DMS 273 treated with DMSO at 0.1 percent for 48 hours (cell line): Measurements from ENCODE around the gene UBA7.

Source experiments
- DNase-seq: peaks from one replicate; lab custom pipeline; 2025; lab: John Stamatoyannopoulos, UW

UBA7 gene

GRCh38 chr3:49805897-49806701, 7.7 kb downstream of the UBA7 start:
- no peak for DNase-seq

GRCh38 chr3:49805367-49805782, 8.4 kb downstream of the UBA7 start:
- DNase-seq: peak; percentile 40

DNA sequence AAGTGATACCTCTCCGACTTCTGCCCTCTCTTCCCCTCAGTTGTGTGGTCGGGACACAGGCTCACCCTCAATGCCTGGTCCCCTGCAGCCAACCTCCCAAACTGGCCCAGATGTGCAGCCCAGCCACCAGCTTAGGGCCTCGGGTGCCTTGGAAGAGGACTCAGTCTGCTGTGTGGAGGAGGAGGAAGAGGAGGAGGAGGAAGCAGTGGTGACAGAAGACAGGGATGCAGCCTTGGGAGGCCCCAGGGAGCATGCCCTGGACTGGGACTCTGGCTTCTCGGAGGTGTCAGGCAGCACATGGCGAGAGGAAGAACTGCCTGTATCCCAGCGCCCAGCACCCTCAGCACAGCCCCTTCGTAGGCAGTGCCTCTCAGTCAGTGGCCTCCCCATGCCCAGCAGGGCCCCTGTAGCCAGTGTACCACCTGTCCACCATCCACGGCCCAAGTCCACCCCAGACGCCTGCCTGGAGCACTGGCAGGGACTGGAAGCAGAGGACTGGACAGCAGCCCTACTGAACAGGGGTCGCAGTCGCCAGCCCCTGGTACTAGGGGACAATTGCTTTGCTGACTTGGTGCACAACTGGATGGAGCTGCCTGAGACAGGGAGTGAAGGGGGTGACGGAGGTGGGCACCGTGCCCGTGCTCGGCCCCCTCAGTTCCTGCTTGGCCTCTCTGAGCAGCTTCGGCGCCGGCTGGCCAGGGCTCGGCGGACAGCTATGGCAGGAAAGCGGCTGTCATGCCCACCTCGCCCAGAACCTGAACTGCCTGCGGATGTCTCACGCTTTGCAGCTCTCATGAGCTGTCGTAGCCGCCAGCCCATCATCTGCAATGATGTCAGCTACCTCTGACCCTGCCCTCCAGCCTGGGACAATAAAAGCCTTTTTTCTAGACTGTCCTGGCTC, 9.4 kb downstream of the UBA7 start:
- no peak for DNase-seq

GRCh38 chr3:49803465-49804140, 10.2 kb downstream of the UBA7 start:
- peak; percentile 67 for DNase-seq

DNA sequence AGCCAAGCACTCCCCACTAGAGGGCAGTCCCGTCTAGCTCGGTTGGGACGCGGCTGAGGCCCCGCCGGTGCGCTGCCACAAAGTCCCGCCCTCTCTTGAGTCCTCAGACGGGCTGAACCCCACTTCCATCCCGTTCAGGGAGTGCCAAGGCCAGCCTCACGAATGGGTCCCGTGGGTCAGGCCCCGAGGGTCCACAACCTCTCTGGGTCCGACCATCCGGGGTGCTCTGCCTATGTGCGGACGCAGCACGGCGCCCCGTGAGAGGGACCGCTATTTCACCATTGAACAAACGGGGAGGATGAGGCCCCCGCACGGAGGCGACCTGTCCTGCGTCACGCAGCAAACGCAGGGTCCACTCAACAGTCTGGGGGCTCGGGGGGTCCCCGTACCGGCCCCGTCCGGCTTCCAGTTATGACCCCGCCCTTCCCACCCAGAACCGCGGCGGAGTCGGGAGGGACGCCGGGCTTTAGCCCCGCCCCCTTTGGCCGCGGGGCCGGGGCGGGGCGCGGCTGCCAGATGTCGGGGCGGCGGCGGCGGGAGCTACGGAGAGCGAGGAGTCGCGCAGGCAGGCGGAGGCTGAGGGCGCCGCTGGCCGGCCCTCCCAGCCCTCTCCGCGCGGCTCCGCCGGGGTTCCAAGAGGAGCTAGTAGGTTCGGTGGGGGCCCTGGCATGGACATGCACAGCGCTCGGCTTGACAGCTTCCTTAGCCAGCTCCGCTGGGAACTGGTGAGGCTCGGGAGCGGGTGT, 10.9 kb downstream of the UBA7 start, which contains the start of gene INKA1:
Gene INKA1 (plus strand): TSS at position 543 of the 746 bp plus-strand sequence. CDS start 132 bp downstream, at position 675.
- peak; percentile 51 for DNase-seq

DNA sequence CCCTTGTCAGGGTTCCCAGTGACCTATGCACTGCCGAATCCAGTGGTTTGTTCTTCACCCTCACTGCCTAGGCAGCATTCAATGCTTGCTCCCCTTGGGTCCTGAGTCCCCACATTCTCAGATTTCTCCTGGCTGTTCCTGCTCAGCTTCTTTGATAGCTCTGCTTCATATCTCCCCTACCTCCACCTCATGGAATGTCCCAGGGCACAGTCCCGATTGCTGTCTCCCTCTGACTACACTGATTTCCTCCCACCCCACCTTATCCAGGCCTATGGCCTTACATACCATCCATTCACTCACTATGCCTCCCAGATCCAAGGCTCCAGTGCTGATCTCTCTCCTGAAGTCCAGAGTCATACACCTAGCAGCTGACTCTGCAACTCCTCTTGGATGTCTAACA, 12.6 kb downstream of the UBA7 start:
- no peak for DNase-seq

DNA sequence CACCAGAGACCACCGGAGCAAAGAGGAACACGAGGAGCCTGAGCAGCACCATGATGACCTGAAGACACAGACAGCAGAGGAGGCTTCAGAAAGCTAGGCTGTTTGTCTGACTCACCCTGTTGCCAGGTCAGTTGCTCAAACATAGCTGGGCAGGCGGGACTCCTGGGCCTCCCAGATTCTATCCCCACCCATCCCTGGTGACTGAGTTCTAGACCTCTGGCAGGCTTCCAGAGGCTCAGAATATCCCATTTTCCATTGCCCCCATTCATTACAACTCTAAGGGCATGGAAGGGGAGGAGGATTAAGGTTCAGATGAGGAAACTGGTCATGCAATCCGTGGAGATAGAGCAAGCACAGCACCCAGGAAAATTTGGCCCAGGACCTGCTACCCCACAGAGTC, 14.0 kb downstream of the UBA7 start, which contains the start of gene CDHR4:
Gene CDHR4 (minus strand): TSS at position 113 of the 400 bp plus-strand sequence. CDS start 61 bp downstream, at position 52.
- DNase-seq: no peak

DNA sequence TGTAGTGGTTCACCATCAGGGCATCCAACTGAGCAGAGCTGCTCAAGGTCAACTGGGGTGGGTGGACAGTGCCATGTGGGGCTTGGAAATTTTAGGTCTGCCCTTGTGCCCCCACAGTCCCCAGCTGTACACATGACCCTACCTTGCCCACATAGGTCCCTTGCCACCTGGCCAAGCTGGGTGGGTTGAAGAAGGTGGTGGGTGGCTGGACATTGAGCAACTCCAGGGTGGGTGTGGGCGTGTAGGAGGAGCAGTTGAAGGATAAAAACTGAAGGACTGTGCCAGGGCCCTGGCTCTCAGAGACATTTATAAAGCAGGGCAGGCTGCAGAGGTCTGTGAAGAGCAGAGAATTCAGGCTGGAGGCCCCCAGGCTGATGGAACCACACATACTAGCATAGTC, 14.6 kb downstream of the UBA7 start:
- DNase-seq: no peak

- DNase-seq: no peak
These were observed 18.5 kb downstream of the UBA7 start for GRCh38 chr3:49794926-49795905.

DNA sequence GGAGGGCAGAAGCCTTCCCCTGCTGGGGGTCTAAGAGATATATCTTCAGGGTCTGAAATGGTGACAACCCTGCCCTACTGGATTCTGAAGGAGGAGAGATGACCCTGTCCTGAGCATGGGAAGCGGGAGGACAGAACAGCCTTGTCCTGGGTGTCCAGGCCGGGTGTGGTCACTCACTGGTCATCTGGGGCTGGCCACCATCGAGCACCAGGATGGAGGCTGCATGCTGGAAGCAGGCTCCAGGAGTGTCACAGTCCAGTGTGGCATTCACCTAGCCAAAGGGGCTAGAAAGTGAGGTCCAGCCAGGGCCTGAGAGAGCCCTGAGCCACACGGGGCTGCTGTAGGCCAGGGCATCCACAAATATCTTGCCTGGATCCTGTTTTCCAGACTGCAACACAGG, 19.3 kb downstream of the UBA7 start:
- no peak for DNase-seq

GRCh38 chr3:49793486-49794085, 20.2 kb downstream of the UBA7 start:
- no peak for DNase-seq

GRCh38 chr3:49792371-49793150, 21.2 kb downstream of the UBA7 start:
- DNase-seq: no peak

GRCh38 chr3:49791571-49791970, 22.2 kb downstream of the UBA7 start:
- DNase-seq: no peak

GRCh38 chr3:49790626-49791411, 22.9 kb downstream of the UBA7 start:
- DNase-seq: no peak

DNA sequence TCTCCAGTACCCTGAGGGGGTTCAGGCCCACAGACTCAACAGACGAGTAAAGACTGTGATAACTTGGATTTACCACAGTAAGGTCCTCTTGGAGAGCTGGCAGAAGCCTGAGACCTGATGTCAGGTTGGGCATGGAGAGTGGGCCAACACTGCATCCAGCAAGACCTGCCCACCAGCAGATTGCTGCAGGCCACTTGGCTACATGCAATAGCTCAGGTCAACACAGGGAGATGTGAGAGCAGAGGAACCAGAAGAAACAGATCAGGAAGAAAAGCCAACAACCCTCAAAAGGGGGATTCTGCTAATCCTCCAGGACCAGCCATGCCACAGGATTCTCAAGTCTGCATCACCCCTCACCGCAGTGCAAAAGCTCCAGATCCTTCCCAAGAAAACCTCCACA, 25.7 kb downstream of the UBA7 start:
- no peak for DNase-seq

GRCh38 chr3:49787536-49787935, 26.2 kb downstream of the UBA7 start:
- DNase-seq: no peak

DNA sequence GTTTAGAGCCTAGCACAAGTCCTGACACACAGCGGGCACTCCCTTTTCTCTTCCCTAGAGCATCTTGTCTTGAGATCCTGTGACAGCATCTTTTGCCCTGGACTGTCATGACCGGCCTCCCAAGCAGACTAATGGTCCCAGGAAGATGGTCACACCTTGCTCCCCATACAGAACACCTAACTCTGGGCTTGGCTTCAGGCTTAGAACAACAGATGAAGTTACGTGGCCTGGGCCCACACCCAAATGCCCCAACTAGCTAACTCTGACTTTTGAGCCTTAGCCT, 26.6 kb downstream of the UBA7 start:
- DNase-seq: no peak

DNA sequence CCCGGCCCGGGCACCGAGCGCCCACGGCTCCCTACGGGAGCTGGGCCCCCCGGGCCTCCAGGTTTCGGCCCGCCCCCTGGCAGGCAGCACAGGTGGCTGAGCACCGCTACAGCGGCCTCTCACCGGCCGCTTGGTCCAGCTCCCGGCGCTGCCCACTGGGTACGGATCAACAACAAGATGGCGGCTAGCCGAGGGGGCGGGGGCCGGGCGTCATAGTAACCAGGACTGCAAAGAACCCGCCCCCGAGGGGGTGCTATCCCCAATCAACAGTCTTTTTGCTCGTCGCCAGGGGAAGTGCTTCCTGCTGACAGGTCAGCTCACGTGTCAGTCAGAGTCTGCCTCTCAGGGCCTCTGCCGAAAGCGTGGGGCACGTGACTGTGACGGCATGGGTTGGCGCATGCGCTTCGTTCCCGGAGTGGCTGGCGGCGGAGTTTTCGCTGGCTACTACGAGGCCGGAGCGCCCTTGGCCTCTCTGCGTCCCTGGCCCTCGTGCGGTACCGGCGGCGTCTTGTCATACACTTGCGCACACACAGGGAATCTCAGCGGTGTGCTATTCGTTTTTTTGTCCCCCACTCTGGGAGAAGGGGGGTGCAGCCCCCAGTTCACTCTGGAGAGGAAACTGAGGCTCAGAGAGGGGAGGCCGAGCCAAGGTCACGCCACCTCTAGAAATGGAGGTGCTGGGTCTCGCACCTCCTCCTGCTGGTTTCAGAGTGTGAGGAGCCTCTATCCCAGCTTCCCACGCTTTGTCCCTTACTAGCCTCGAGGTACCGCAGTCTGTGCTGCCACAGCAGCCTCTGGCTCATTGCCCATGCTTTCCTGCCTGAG, 27.2 kb downstream of the UBA7 start, which contains the start of gene IP6K1:
Gene IP6K1 (minus strand): TSS at position 186 of the 825 bp plus-strand sequence. CDS start 38,502 bp downstream, outside the sequence.
- DNase-seq: peak; percentile 96
